Ishikawa (cell line): Measurements from ENCODE around the gene C1orf21.

Experiments used
- CEBPB ChIP-seq: IDR thresholded peaks from 2 replicates; pipeline ENCODE4 v1.6.1; 2012
- CREB1 ChIP-seq: IDR thresholded peaks from 2 replicates; pipeline ENCODE4 v1.6.1; 2012; ENCODE audit warnings: low read depth
- EGR1 ChIP-seq: IDR thresholded peaks from 2 replicates; pipeline ENCODE4 v1.6.1; 2012
- EP300 ChIP-seq: IDR thresholded peaks from 2 replicates; pipeline ENCODE4 v1.6.1; 2012; ENCODE audit warnings: borderline replicate concordance
- FOXM1 ChIP-seq: IDR thresholded peaks from 2 replicates; pipeline ENCODE4 v1.6.1; 2012; ENCODE audit warnings: low read depth, borderline replicate concordance
- MAX ChIP-seq: IDR thresholded peaks from 2 replicates; pipeline ENCODE4 v1.6.1; 2012
- NFIC ChIP-seq: IDR thresholded peaks from 2 replicates; pipeline ENCODE4 v1.6.1; 2012
- RAD21 ChIP-seq: IDR thresholded peaks from 2 replicates; pipeline ENCODE4 v1.6.1; 2012; ENCODE audit warnings: low read depth
- REST ChIP-seq: IDR thresholded peaks from 2 replicates; pipeline ENCODE4 v1.6.1; 2012; ENCODE audit warnings: low read depth, mild to moderate bottlenecking
- TAF1 ChIP-seq: IDR thresholded peaks from 2 replicates; pipeline ENCODE4 v1.6.1; 2012; ENCODE audit warnings: low read depth, mild to moderate bottlenecking
- TCF12 ChIP-seq: IDR thresholded peaks from 2 replicates; pipeline ENCODE4 v1.6.1; 2012; ENCODE audit warnings: low read depth
- TEAD4 ChIP-seq: IDR thresholded peaks from 2 replicates; pipeline ENCODE4 v1.6.1; 2012
- USF1 ChIP-seq: IDR thresholded peaks from 2 replicates; pipeline ENCODE4 v1.6.1; 2012
- YY1 ChIP-seq: IDR thresholded peaks from 2 replicates; pipeline ENCODE4 v1.6.1; 2012; ENCODE audit warnings: low read depth
- ZBTB7A ChIP-seq: IDR thresholded peaks from 2 replicates; pipeline ENCODE4 v1.6.1; 2012; ENCODE audit warnings: low read depth

The C1orf21 gene

GRCh38 chr1:184534690-184535089, 147.9 kb downstream of the C1orf21 start:
- TF ChIP-seq RAD21 (no peak), TCF12 (no peak), CEBPB (no peak), EP300 (no peak), CREB1 (no peak)

GRCh38 chr1:184535191-184535970, 148.6 kb downstream of the C1orf21 start:
- TF ChIP-seq TAF1 (no peak), EP300 (no peak), RAD21 (no peak), TCF12 (no peak), EGR1 (no peak)

- no peak for TF ChIP-seq NFIC
- no peak for TF ChIP-seq TEAD4
- TF ChIP-seq TAF1 = no peak
- no peak for TF ChIP-seq REST
- no peak for TF ChIP-seq RAD21
- no peak for TF ChIP-seq FOXM1
- no peak for TF ChIP-seq USF1
Observed at GRCh38 chr1:184536246-184536985, 149.6 kb downstream of the C1orf21 start.

GRCh38 chr1:184539580-184539979, 152.8 kb downstream of the C1orf21 start:
- no peak for TF ChIP-seq EP300
- TF ChIP-seq CREB1 = no peak
- no peak for TF ChIP-seq TCF12
- no peak for TF ChIP-seq FOXM1
- TF ChIP-seq TAF1 = no peak
- no peak for TF ChIP-seq YY1
- no peak for TF ChIP-seq RAD21
- no peak for TF ChIP-seq REST
- no peak for TF ChIP-seq ZBTB7A
- TF ChIP-seq MAX = no peak
- TF ChIP-seq USF1 = no peak
- no peak for TF ChIP-seq NFIC
- no peak for TF ChIP-seq TEAD4
- no peak for TF ChIP-seq CEBPB

GRCh38 chr1:184541537-184542152, 154.8 kb downstream of the C1orf21 start:
- TF ChIP-seq NFIC = no peak
- no peak for TF ChIP-seq MAX
- TF ChIP-seq FOXM1 = no peak
- no peak for TF ChIP-seq TAF1
- TF ChIP-seq ZBTB7A = no peak
- TF ChIP-seq TEAD4 = no peak
- no peak for TF ChIP-seq TCF12
- no peak for TF ChIP-seq EGR1
- no peak for TF ChIP-seq USF1
- no peak for TF ChIP-seq REST
- TF ChIP-seq CEBPB = no peak
- no peak for TF ChIP-seq EP300
- TF ChIP-seq RAD21 = no peak
- TF ChIP-seq YY1 = no peak
- TF ChIP-seq CREB1 = no peak
